HepG2 (cell line): ENCODE results near the gene HTRA1.

Source experiments
- EZH2 ChIP-seq: conservative IDR thresholded peaks from 2 replicates; pipeline ENCODE4 v1.6.1; 2012; ENCODE audit warnings: mild to moderate bottlenecking, low read depth, low read length, moderate library complexity
- MZF1 ChIP-seq: sonication (generic); formaldehyde crosslinking; IDR thresholded peaks from 2 replicates; pipeline ENCODE4 v1.8.1; 2023; ENCODE audit warnings: mild to moderate bottlenecking, missing genetic modification reagents, borderline replicate concordance
- NAIF1 ChIP-seq: sonication (generic); formaldehyde crosslinking; IDR thresholded peaks from 2 replicates; pipeline ENCODE4 v1.5.0; 2020; ENCODE audit warnings: mild to moderate bottlenecking, missing genetic modification reagents, borderline replicate concordance
- NFE2 ChIP-seq: sonication (generic); formaldehyde crosslinking; IDR thresholded peaks from 2 replicates; pipeline ENCODE4 v1.4.0; 2020; ENCODE audit warnings: missing genetic modification reagents
- NFIC ChIP-seq: IDR thresholded peaks from 2 replicates; pipeline ENCODE4 v1.6.1; 2012; ENCODE audit warnings: mild to moderate bottlenecking, low read length, inconsistent platforms
- SRF ChIP-seq: IDR thresholded peaks from 2 replicates; pipeline ENCODE4 v1.6.1; 2011; ENCODE audit warnings: mild to moderate bottlenecking, low read depth, low read length, moderate library complexity
- ZBTB7A ChIP-seq: sonication (generic); formaldehyde crosslinking; IDR thresholded peaks from 2 replicates; pipeline ENCODE4 v1.8.0; 2022; ENCODE audit warnings: mild to moderate bottlenecking, missing genetic modification reagents
- TF ChIP-seq, protein P1 (sequence below): sonication (generic); formaldehyde crosslinking; IDR thresholded peaks from 2 replicates; pipeline ENCODE4 v1.5.0; 2020; ENCODE audit warnings: mild to moderate bottlenecking, missing genetic modification reagents, moderate library complexity
- TF ChIP-seq, protein P2 (sequence below): sonication (generic); formaldehyde crosslinking; IDR thresholded peaks from 2 replicates; pipeline ENCODE4 v1.4.0; 2020; ENCODE audit warnings: missing genetic modification reagents

DNA sequence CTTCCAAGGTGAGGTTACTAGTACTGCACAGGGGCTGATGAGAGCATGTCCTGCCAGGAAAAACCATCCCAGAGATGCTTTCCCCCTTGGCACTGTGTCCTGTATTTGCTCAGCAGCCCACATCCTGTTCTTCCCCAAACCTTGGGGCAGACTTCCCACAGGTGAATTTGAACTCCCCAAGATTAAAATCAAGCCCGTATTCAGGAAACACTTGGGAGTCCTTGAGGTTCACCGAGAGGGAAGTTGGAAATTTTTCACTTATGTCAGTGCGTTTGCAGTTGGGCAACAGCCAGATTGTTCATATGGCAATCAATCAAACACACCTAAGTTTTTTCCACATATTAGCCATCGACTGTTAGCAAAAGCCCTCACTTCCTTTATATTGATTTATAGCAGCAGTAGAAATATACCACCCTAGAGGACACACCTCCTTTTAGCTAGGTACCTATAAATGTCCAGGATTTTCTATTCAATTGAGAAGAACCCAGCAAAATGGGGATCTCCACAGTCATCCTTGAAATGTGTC lies 99.0 kb downstream of the HTRA1 start, which contains the start of gene DMBT1:
- TF ChIP-seq EZH2 (no peak), SRF (no peak), ZBTB7A (CRISPR knock-in tag) (no peak), NFIC (no peak), NAIF1 (no peak), MZF1 (CRISPR knock-in tag) (no peak), NFE2 (no peak)
- TF ChIP-seq, protein P1, sequence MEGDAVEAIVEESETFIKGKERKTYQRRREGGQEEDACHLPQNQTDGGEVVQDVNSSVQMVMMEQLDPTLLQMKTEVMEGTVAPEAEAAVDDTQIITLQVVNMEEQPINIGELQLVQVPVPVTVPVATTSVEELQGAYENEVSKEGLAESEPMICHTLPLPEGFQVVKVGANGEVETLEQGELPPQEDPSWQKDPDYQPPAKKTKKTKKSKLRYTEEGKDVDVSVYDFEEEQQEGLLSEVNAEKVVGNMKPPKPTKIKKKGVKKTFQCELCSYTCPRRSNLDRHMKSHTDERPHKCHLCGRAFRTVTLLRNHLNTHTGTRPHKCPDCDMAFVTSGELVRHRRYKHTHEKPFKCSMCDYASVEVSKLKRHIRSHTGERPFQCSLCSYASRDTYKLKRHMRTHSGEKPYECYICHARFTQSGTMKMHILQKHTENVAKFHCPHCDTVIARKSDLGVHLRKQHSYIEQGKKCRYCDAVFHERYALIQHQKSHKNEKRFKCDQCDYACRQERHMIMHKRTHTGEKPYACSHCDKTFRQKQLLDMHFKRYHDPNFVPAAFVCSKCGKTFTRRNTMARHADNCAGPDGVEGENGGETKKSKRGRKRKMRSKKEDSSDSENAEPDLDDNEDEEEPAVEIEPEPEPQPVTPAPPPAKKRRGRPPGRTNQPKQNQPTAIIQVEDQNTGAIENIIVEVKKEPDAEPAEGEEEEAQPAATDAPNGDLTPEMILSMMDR (CRISPR knock-in tag), result no peak
- TF ChIP-seq, protein P2, sequence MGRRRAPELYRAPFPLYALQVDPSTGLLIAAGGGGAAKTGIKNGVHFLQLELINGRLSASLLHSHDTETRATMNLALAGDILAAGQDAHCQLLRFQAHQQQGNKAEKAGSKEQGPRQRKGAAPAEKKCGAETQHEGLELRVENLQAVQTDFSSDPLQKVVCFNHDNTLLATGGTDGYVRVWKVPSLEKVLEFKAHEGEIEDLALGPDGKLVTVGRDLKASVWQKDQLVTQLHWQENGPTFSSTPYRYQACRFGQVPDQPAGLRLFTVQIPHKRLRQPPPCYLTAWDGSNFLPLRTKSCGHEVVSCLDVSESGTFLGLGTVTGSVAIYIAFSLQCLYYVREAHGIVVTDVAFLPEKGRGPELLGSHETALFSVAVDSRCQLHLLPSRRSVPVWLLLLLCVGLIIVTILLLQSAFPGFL (CRISPR knock-in tag), result no peak
